Upper lobe of left lung (tissue), 6 donors: ENCODE data around the gene HAUS8. TPM values are rescaled to one million over a fixed set of nuclear protein-coding genes. Genes with fewer than 3 reads are reported as not detected.

Experiments used
- ATAC-seq, 2 donors: fragments of 200-7000 bp; cut with Tn5 transposase; one replicate each; pipeline ENCODE4 v1.9.1; 2022; ENCODE audit warnings: mild to moderate bottlenecking in 2 of 2, moderate library complexity in 2 of 2; ENCODE audit not compliant: low FRiP score in 2 of 2
- DNase-seq, 2 donors: peaks; one replicate each; pipeline ENCODE4 v3.0.0-alpha.2; 2019 to 2020
- H3K27ac ChIP-seq, 4 donors: fragments of 200-600 bp; sonication (generic); one replicate each; pipeline ENCODE4 v1.5.1; 2016 to 2019
- H3K27me3 ChIP-seq, 4 donors: fragments of 200-600 bp; sonication (generic); one replicate each; pipeline ENCODE4 v1.5.1; 2017 to 2019
- H3K36me3 ChIP-seq, 4 donors: fragments of 200-600 bp; sonication (generic); one replicate each; pipeline ENCODE4 v1.5.1; 2016 to 2019
- H3K4me1 ChIP-seq, 4 donors: fragments of 200-600 bp; sonication (generic); one replicate each; pipeline ENCODE4 v1.5.1; 2018 to 2019
- H3K4me3 ChIP-seq, 4 donors: fragments of 200-600 bp; sonication (generic); one replicate each; pipeline ENCODE4 v1.5.1; 2017 to 2019; ENCODE audit warnings: mild to moderate bottlenecking in 2 of 4, moderate library complexity in 1 of 4
- H3K9me3 ChIP-seq, 4 donors: fragments of 200-600 bp; sonication (generic); one replicate each; pipeline ENCODE4 v1.5.1; 2018 to 2019
- CTCF ChIP-seq, 6 experiments: fragments of 450-650 bp in 4 of 6; fragments of 200-600 bp in 2 of 6; sonication (generic) in 2 of 6; IDR thresholded peaks; one replicate each; pipeline ENCODE4 v1.5.1; 2016 to 2019; ENCODE audit warnings: antibody characterized with exemption in 6 of 6
- EP300 ChIP-seq, 4 donors: sonication (generic); formaldehyde crosslinking; IDR thresholded peaks; one replicate each; pipeline ENCODE4 v1.5.1; 2017; ENCODE audit warnings: antibody characterized with exemption in 4 of 4, control low read depth in 2 of 4
- POLR2A ChIP-seq, 4 donors: fragments of 450-650 bp; IDR thresholded peaks; one replicate each; pipeline ENCODE4 v1.5.1; 2016 to 2017; ENCODE audit warnings: antibody characterized with exemption in 4 of 4, mild to moderate bottlenecking in 2 of 4
- POLR2AphosphoS5 ChIP-seq, 2 donors: sonication (generic); formaldehyde crosslinking; IDR thresholded peaks; one replicate each; pipeline ENCODE4 v1.5.1; 2017; ENCODE audit warnings: antibody characterized with exemption in 2 of 2
- WGBS, 2 donors: methylation state at CpG; one replicate each; pipeline ENCODE4 v1.1.5; 2017 to 2018; 5-methylcytosine and 5-hydroxymethylcytosine counted together
- total RNA-seq, 6 donors: library from RNA; depleted of rRNA in 4 of 6; stranded (reverse); fragments of >200 nt in 4 of 6; gene quantifications; one replicate each; pipeline versions ENCODE4 v1.1.0 to v1.2.1, GENCODE V29; 2016 to 2021
- donor health status: DM: no; HTN: no; CAD: no; lungs with moderate emphysema.
- donor health status: DM: no; HTN: yes; CAD: no; lungs with severe emphysema.

The HAUS8 gene
- total RNA-seq, 6 donors from 2014 or later: 4.9 to 21.0 (median 8.7) TPM

- no peaks in the 10 kb centered on the region for H3K36me3 ChIP-seq
- ATAC-seq (no peak), DNase-seq (no peak)
- H3K4me3 ChIP-seq: no peak overlapping the region
- no peak for TF ChIP-seq EP300 (IDR thresholded peaks at IDR 0.05)
- no peak for TF ChIP-seq POLR2A (IDR thresholded peaks at IDR 0.05)
- no peak for TF ChIP-seq POLR2AphosphoS5 (IDR thresholded peaks at IDR 0.05)
- no peak for TF ChIP-seq CTCF (IDR thresholded peaks at IDR 0.05)
- 61 to 84% methylated on average over 6 of the region's 7 CpGs for WGBS, 2 donors
- H3K9me3 ChIP-seq: no peaks in the 10 kb centered on the region
- no peak overlapping the region for H3K27ac ChIP-seq
- H3K4me1 ChIP-seq: peaks cover 7 to 18% (median 8%) of the 10 kb centered on the region in 4 donors
- no peaks in the 10 kb centered on the region for H3K27me3 ChIP-seq
Observed at GRCh38 chr19:17043744-17044143, 31.5 kb downstream of the HAUS8 start.

GRCh38 chr19:17041976-17042375 is 33.3 kb downstream of the HAUS8 start:
- no peaks in the 10 kb centered on the region for H3K27me3 ChIP-seq
- peaks cover 7 to 14% (median 8%) of the 10 kb centered on the region in 4 donors for H3K4me1 ChIP-seq
- DNase-seq (no peak), ATAC-seq (peak in 1 of 2 donors; percentile 47)
- no peak overlapping the region for H3K4me3 ChIP-seq
- 14 to 19% methylated on average over 9 to 11 of the region's 11 CpGs for WGBS, 2 donors
- H3K9me3 ChIP-seq: no peaks in the 10 kb centered on the region
- TF ChIP-seq POLR2A (IDR thresholded peaks at IDR 0.05): no peak
- TF ChIP-seq EP300 (IDR thresholded peaks at IDR 0.05): no peak
- TF ChIP-seq POLR2AphosphoS5 (IDR thresholded peaks at IDR 0.05): peak in 1 of 2 donors; percentile 14
- TF ChIP-seq CTCF (IDR thresholded peaks at IDR 0.05): no peak
- peak overlapping the region in 3 of 4 donors; percentile 41 to 74 (median 53) for H3K27ac ChIP-seq
- no peaks in the 10 kb centered on the region for H3K36me3 ChIP-seq

GRCh38 chr19:17037966-17038500 is 37.2 kb downstream of the HAUS8 start:
- Histone ChIP-seq H3K9me3 (no peaks in the 10 kb centered on the region), H3K27me3 (no peaks in the 10 kb centered on the region), H3K36me3 (no peaks in the 10 kb centered on the region), H3K4me3 (no peak overlapping the region), H3K27ac (no peak overlapping the region), H3K4me1 (peaks cover 7 to 14% (median 8%) of the 10 kb centered on the region in 4 donors)
- WGBS, 2 donors: 78 to 91% methylated on average over 13 to 15 of the region's 15 CpGs
- no peak for TF ChIP-seq CTCF (IDR thresholded peaks at IDR 0.05)
- TF ChIP-seq POLR2A (IDR thresholded peaks at IDR 0.05): no peak
- no peak for TF ChIP-seq POLR2AphosphoS5 (IDR thresholded peaks at IDR 0.05)
- TF ChIP-seq EP300 (IDR thresholded peaks at IDR 0.05): no peak
- no peak for ATAC-seq
- no peak for DNase-seq

- Histone ChIP-seq H3K36me3 (no peaks in the 10 kb centered on the region), H3K27me3 (no peaks in the 10 kb centered on the region), H3K9me3 (no peaks in the 10 kb centered on the region), H3K4me1 (peaks cover 5 to 8% (median 6%) of the 10 kb centered on the region in 4 donors), H3K4me3 (no peak overlapping the region), H3K27ac (no peak overlapping the region)
- WGBS, 2 donors: 94 to 97% methylated on average over 6 of the region's 6 CpGs
- TF ChIP-seq EP300 (IDR thresholded peaks at IDR 0.05): no peak
- TF ChIP-seq CTCF (IDR thresholded peaks at IDR 0.05): no peak
- TF ChIP-seq POLR2AphosphoS5 (IDR thresholded peaks at IDR 0.05): no peak
- ATAC-seq (peak in 1 of 2 donors; percentile 21), DNase-seq (no peak)
Observed at GRCh38 chr19:17037184-17037583, 38.1 kb downstream of the HAUS8 start.

- Histone ChIP-seq H3K4me1 (peaks cover 0 to 3% (median 1%) of the 10 kb centered on the region in 4 donors), H3K27ac (no peak overlapping the region), H3K27me3 (no peaks in the 10 kb centered on the region), H3K4me3 (no peak overlapping the region), H3K36me3 (no peaks in the 10 kb centered on the region), H3K9me3 (no peaks in the 10 kb centered on the region)
- 89 to 91% methylated on average over 4 of the region's 4 CpGs for WGBS, 2 donors
- no peak for TF ChIP-seq POLR2A (IDR thresholded peaks at IDR 0.05)
- no peak for TF ChIP-seq CTCF (IDR thresholded peaks at IDR 0.05)
- no peak for TF ChIP-seq POLR2AphosphoS5 (IDR thresholded peaks at IDR 0.05)
- DNase-seq (no peak), ATAC-seq (no peak)
Observed at GRCh38 chr19:17036640-17037039, 38.6 kb downstream of the HAUS8 start.
